HG02610 (cell line): ENCODE measurements around the gene CD180.
A peak's percentile ranks its signal among the peaks of the same experiment; 100 is the strongest.

Experiments
- ATAC-seq: cut with Tn5 transposase; IDR thresholded peaks from one replicate; pipeline ENCODE4 v1.9.1; 2021; ENCODE audit warnings: mild to moderate bottlenecking, moderate library complexity; ENCODE audit not compliant: unreplicated experiment

CD180 gene

GRCh38 chr5:67214036-67214435 is 17.4 kb upstream of the CD180 start:
- ATAC-seq: no peak

- no peak for ATAC-seq
Measured at GRCh38 chr5:67211926-67212325, 15.3 kb upstream of the CD180 start.

GRCh38 chr5:67209141-67209771 is 12.7 kb upstream of the CD180 start:
- no peak for ATAC-seq

GRCh38 chr5:67208403-67208802 is 11.8 kb upstream of the CD180 start:
- ATAC-seq: no peak

GRCh38 chr5:67206929-67207328 is 10.3 kb upstream of the CD180 start:
- peak; percentile 87 for ATAC-seq

GRCh38 chr5:67206461-67206860 is 9.9 kb upstream of the CD180 start:
- ATAC-seq: no peak

GRCh38 chr5:67205981-67206380 is 9.4 kb upstream of the CD180 start:
- ATAC-seq: no peak

GRCh38 chr5:67204821-67205220 is 8.2 kb upstream of the CD180 start:
- no peak for ATAC-seq

- no peak for ATAC-seq
Measured at GRCh38 chr5:67203701-67204074, 7.1 kb upstream of the CD180 start.

GRCh38 chr5:67202828-67203227 is 6.2 kb upstream of the CD180 start:
- no peak for ATAC-seq

GRCh38 chr5:67201897-67202549 is 5.4 kb upstream of the CD180 start:
- ATAC-seq: no peak

GRCh38 chr5:67200809-67201562 is 4.4 kb upstream of the CD180 start:
- ATAC-seq: no peak

GRCh38 chr5:67199859-67200258 is 3.3 kb upstream of the CD180 start:
- ATAC-seq: no peak

GRCh38 chr5:67198917-67199316 is 2.3 kb upstream of the CD180 start:
- no peak for ATAC-seq

- ATAC-seq: no peak
Measured at GRCh38 chr5:67197536-67197935, 937 bp upstream of the CD180 start.

GRCh38 chr5:67195406-67196275 is 958 bp downstream of the CD180 start:
- ATAC-seq: no peak

GRCh38 chr5:67194166-67194565 is 2.4 kb downstream of the CD180 start:
- no peak for ATAC-seq

GRCh38 chr5:67193439-67193807 is 3.2 kb downstream of the CD180 start:
- no peak for ATAC-seq

- peak; percentile 34 for ATAC-seq
Measured at GRCh38 chr5:67192719-67193438, 3.7 kb downstream of the CD180 start.

GRCh38 chr5:67190861-67191260 is 5.7 kb downstream of the CD180 start:
- ATAC-seq: no peak

GRCh38 chr5:67190410-67190809 is 6.2 kb downstream of the CD180 start:
- ATAC-seq: no peak
